ENCODE data around the gene PRRG2. TPM values are rescaled to one million over a fixed set of nuclear protein-coding genes. Genes with fewer than 3 reads are reported as not detected.
A peak's percentile ranks its signal among the peaks of the same experiment; 100 is the strongest.
"Not testable (repeated sequence)": the region's sequence is repeated elsewhere in the genome, so short reads cannot be mapped to it uniquely, and the experiment has no call there.

Gene PRRG2
- polyA plus RNA-seq, 10 donors: 0.22 to 0.81 (median 0.57) TPM

DNA sequence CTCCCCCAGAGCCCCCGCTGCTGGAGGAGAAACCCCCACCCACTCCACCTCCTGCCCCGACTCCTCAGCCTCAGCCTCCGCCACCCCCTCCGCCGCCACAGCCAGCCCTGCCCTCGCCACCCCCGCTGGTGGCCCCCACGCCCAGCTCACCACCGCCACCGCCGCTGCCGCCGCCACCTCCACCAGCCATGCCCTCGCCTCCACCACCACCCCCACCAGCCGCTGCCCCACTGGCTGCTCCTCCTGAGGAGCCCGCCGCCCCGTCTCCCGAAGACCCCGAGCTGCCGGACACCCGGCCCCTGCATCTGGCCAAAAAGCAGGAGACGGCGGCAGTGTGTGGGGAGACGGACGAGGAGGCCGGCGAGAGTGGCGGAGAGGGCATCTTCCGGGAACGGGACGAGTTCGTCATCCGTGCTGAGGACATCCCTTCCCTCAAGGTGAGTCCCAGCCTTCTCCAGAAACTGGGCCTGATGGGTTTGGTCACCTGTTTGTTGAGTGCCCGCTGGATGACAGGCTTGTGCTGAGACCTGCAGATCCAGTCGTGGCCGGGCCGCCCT is 20.4 kb downstream of the PRRG2 start:
- DNase-seq: no peak

DNA sequence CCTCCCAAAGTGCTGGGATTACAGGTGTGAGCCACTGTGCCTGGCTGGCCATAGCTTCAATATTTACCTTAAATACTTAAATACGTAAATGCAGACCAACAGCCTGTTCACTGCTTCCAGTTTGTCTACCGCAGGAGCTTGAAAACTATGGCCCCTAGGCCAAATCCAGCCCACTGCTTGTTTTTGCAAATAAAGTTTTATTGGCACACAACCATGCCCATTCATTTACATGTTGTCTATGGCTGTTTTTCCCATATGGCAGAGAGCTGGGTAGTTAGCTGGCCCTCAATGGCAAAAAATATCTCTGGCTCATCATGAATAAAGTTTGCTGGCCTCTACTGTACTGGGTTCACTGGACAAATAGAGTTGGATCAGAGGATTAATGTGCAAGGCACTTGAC is 21.7 kb downstream of the PRRG2 start:
- no peak for DNase-seq

DNA sequence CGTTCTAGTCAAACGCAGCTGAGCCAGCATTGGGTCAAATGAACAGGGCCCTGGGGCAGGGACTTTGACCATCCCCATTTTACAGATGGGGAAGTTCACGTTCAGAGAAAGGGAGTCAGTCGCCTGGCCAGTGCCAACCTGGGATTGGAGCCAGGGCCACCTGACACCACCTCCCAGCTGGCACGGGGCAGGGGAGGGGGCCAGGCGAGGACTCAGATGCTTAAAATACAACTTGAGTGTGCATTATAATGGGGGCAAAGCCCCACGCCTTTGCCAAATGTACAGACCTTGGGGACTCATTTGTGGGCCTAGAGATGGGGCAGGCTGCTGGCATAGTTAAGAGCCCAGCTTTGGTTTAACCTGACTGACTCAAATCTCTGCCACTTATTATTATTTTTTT is 24.5 kb downstream of the PRRG2 start:
- no peak for DNase-seq

DNA sequence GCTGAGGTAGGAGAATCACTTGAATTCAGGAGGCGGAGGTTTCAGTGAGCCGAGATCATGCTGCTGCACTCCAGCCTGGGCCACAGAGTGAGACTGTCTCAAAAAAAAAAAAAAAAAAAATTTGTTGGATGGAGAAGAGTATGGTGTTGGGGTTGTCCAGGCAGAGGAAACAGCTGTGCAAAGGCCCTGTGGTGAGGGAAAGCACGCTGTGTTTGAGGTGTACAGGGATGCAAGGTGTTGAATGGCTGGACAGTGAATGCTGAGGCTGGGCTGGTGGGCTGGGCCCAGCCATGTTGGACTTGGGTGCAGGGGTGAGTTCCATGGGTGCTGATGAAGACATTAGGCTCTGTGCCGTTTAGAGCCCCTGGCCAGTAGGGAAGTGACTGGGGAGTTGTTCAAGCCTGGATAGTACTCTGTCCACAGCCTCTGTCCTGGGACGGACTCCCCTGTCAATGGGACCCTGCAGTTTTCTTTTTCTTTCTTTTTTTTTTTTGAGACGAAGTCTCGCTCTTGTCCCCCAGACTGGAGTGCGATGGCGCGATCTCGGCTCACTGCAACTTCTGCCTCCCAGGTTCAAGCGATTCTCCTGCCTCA is 28.5 kb downstream of the PRRG2 start:
- DNase-seq: no peak

DNA sequence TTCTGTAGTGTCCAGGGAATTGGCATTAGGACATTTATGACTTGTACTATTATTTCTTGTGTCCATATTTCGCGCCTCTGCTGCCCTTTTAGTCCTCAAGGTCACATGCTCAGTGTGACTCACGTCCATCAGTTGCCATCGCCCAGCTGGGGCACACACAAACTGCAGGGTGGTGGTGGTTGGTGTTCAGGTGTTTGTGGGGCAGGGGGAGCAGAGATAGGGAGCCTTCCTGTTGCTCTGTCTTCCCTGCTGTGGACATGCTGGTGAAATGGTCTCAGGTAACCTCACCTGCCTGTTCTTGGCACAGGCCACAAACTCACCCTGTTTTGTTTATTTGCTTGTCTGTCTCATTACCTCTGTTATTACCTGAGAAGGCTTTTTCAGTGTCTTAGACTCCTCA is 32.3 kb downstream of the PRRG2 start:
- no peak for DNase-seq

DNA sequence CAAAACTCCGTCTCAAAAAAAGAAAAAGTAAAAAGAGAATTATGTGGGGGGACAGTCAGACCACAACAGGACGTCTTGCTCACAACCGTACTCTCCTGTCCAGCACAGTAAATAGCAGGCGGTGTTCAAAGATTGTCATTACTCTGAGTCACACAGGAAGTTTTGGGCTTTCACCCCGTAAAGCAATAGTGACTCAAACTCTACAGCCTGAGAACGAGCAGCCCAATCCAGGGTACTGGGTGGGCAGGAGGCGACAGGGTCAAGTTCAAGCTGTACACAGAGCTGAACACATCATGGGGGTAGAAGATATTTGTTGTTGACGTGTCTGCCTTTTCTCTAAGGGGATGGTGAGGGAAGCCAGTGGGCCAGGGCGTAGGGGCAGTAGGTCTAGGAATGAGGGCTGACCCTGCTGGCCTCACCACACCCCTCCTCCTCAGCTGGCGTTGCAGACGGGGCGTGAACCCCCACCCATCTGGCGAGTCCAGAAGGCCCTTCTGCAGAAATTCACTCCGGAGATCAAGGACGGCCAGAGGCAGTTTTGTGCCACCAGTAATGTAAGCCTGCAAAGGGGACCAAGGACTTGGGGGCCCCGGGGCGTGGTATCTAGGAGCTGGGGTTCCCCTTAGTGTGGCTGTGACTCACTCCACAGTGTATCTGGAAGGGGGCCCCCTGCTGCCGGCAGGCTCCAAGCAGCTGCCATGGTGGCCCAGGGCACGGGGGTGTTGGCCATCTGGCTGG is 33.1 kb downstream of the PRRG2 start:
- DNase-seq: no peak

DNA sequence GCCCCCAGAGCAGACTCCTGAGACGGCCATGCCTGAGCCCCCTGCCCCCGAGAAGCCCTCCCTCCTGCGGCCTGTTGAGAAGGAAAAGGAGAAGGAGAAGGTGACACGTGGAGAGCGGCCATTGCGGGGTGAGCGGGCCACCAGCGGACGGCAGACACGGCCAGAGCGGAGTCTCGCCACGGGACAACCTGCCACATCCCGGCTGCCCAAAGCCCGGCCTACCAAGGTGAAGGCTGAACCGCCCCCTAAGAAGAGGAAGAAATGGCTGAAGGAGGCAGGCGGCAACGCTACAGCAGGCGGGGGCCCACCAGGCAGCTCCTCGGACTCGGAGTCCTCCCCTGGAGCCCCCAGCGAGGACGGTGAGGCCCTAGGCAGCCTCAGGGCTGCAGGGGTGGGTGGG is 34.7 kb downstream of the PRRG2 start:
- DNase-seq: no peak

DNA sequence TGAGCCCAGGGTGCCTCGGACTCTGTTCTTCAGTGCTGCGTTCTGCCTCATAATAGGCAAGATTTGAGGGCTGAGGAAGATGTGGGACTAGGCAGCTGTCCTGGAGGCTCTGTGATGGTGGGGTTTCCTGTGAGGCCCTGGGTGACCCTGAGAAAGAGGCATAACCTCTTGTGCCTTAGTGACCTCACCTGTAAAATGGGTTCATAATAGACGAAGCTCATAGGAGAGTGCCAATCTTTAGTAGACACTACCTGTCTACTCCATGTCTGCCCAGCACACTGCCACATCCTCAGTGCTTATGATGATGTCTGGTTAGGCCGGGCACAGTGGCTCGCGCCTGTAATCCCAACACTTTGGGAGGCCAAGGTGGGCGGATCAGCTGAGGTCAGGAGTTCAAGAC is 35.4 kb downstream of the PRRG2 start:
- no peak for DNase-seq

DNA sequence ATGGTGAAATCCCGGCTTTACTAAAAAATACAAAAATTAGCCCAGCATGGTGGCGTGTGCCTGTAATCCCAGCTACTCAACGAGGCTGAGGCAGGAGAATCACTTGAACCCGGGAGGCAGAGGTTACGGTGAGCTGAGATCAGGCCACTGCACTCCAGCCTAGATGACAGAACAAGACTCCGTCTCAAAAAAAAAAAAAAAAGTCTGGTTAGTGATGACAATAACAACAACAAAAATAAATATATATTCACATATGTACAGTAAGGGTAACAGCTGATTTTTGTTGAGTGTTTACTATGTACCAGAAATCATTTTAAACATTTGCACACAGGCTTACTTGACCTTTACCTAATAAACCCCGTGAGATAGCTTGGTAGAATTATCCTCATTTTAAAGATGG is 35.8 kb downstream of the PRRG2 start:
- no peak for DNase-seq

DNA sequence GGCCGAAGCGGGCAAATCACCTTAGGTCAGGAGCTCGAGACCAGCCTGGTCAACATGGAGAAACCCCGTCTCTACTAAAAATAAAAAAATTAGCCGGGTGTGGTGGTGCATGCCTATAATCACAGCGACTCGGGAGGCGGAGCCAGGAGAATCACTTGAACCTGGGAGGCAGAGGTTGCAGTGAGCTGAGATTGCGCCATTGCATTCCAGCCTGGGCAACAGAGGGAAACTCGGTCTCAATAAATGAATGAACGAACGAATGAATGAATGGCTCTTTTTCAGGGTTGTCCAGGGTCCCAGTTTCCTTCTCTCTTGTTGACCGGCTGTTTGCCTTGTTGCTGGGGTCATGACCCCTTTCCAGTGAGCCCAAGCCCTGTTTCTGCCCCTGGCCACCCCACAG is 36.7 kb downstream of the PRRG2 start:
- DNase-seq: not testable (repeated sequence)

DNA sequence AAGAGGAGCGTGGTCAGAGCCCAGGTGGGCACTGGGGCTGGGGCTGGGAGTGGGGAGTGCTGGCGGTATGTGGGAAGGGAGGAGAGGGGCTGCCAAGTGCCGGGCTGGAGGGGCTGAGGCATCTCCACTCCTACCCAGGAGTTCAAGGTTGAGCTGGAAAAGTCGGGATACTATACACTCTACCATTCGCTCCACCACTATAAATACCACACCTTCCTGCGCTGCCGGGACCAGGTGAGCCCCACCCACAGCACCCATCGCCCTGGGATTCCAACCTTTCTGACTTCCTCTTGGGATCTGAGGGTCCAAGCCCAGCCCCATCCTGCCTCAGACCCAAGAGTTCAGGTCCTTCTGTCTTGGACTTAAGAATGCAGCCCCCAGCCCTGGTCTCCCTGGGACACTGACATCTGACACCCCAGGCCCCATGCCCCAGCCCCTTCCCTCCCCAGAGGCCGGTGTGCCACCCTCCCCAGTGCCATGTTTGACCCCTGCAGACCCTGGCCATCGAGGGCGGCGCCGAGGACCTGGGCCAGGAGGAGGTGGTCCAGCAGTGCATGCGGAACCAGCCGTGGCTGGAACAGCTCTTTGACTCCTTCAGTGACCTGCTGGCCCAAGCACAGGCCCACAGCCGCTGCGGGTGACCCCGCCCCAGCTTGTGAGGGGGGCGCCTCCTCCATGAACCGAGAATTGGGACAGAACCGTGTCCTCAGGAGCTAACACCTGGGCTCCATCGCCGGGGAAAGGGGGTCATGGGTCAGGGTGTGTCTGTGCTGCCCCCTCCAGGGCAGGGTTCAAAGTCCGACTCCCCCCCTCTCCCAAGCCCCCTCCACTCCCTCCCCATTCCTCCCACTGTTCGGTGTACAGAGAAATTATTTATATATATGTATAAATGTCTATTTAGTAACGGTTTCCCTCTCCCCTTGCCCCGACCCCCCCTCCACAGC is 44.1 kb downstream of the PRRG2 start:
- no peak for DNase-seq

DNA sequence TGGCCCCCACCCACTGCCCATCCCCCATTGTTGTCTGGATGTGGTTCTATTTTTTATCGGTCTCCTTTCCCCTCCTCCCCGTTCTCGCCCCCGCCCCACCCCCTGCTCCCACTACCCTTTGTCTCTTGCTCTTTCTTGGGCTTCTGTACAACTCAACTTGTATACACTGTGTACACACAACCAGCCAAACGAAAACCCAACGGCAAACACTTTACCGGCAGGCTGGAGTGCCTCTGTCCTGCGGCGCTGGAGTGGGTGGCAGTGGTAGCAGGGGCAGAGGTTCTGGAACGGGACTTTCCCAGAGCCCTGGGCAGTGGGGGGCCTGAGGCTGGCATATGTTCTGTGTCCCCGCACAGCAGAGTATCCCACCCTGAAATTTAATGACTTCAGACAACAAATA is 45.1 kb downstream of the PRRG2 start:
- DNase-seq: no peak

DNA sequence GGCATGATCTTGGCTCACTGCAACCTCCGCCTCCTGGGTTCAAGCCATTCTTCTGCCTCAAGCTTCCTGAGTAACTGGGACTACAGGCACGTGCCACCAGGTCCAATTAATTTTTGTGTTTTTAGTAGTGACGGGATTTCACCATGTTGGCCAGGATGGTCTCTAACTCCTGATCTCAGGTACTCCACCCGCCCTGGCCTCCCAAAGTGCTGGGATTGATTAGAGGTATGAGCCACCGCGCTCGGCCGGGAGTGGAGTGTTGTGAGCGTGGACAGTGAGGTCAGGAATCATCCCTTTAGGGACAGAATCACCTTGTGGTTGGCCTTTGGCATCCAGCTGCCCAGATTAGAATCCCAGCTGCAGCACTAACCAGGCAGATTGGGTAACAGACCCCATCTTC is 48.5 kb downstream of the PRRG2 start:
- DNase-seq: no peak

DNA sequence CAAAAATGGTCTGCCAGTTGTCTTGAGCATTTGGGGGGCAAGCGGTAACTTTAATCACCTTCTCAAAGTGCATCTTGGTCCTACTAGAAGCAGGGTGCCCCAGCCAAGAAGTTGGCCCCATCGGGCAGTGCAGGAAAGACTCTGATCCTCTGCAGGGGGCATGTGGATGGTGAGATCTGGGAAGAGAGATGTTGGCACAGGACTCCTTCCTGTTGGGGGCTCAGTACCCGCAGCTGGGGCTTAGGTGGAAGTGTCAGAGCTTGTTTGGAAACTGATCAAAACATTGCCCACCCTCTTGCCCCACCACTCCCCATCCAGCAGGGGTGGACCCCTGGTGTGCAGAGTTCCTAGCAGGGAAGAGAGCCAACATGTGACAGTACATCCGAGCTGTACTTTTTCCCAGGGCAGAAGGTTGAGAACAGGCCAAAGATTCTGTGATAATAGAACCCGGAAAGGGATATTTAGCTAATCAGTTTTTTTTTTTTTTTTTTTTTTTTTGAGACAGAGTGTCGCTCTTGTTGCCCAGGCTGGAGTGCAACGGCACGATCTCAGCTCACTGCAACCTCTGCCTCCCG is 50.0 kb downstream of the PRRG2 start:
- peak in 1 of 3 donors; percentile 23 for DNase-seq

DNA sequence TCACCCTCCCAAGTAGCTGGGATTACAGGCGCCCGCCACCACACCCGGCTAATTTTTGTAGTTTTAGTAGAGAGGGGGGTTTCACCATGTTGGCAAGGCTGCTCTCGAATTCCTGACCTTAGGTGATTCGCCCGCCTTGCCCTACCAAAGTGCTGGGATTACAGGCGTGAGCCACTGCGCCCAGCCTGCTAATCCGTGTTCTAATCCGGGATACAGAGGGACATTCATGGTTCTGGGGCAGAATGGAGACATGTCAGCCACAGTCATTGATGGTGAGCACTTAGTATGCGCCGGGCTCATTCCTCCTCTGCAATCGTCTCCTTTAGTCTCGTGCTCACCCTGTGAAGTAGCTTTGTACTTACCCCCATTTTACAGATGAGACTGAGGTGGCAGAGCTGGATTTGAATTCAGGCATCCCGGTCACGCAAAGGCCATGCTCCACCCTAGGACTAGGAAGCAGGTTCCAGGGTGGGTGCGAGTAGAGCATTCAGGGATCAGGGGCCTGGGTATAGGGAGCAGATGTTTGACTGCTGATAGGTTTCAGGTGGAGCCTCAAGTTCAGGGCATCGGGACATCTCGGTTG is 50.6 kb downstream of the PRRG2 start:
- no peak for DNase-seq

DNA sequence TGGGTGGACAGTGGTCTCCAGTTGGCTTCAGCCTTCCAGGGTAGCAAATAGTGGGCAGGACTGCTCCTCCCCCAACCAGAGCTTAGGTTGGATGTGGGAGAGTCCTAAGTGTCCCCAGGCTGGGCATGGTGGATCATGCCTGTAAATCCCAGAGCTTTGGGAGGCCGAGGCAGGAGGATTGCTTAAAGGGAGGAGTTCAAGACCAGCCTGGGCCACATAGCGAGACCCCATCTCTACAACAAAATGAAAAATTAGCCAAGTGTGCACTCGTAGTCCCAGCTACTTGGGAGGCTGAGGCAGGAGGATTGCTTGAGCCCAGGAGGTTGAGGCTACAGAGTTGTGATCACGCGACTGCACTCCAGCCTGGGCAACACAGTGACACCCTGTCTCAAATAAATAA is 51.5 kb downstream of the PRRG2 start:
- DNase-seq: no peak

DNA sequence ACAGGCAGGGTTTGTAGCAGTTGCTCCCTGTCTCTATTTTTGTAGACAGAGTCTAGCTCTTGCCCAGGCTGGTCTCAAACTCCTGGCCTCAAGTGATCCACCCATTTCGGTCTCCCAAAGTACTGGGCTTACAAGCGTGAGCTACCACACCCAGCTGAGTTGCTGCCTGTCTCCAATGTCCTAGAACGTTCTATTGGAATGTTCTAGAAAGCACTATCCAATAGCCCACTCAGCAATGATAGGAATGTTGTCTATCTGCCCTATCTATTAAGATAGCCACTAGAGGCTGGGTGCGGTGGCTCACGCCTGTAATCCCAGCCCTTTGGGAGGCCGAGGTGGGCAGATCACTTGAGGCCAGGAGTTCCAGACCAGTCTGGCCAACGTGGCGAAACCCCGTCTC is 52.2 kb downstream of the PRRG2 start:
- DNase-seq: not testable (repeated sequence)

DNA sequence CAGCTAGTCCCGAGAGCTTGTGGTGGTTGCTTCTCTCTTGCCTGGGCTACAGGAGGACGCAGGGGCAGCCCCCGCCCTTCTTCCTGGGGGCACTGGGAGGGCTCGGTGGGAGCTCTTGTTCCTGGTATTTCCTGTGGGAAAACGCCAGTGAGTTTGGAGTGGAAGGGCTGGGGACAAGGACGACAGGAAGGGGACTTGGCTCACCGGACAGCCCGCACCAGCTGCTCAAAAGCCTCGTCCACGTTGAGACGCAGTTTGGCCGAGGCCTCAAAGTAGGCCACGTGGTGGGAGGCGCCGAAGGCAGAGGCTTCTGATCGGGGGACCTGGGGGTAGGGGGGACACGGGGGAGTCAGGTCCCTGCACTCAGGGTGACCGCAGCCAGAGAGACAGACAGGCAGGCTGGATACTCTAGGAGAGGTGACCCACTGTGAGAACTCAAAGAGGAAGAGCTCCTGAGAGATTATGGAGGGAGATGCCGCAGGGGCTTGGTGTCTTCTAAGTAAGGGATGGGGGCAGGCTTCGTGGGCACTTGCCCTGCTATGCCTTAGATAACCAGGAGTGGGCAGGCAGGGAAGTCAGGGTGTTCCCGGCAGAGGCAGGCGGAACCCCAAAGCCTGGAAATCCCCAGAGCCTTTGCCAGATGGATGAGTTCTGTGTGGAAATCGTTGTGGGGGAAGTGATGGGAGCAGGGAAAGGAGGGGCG is 54.6 kb downstream of the PRRG2 start:
- DNase-seq: peak in 1 of 3 donors; percentile 36

DNA sequence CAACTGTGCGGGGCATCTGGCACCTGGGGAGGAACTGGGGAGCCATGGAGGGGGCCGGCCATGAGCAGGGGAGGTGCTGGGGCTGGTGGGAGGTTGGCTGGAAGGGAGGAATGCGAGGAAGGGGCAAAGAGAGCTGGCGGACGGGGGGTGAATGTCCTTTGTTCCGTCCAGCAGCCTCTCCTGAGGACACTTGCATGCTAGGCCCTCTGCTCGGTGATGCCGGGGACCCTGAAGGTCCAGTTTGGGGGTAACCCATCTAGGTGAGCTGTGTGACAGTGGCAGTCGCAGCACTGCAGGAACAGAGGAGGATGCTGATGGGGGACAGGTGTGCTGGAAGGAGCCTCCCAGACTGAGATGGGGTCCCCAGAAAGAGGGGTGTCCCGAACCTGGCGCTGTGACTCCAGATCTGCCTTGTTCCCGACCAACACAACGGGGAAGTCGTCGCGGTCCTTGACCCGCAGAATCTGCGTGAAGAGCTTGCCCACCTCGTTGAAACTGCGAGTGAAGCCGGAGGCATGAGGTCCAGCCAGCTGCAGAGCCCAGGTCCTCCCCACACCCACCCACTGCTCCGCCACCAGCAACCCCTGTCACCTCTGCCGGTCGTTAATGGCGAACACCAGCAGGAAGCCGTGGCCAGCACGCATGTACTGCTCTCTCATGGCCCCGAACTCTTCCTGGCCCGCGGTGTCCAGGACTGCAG is 55.3 kb downstream of the PRRG2 start:
- no peak for DNase-seq
